HG03159 (cell line): ENCODE data around the gene APOBEC3F.

Experiments used
- ATAC-seq: cut with Tn5 transposase; IDR thresholded peaks from one replicate; pipeline ENCODE4 v1.9.1; 2021; ENCODE audit warnings: mild to moderate bottlenecking, moderate library complexity; ENCODE audit not compliant: unreplicated experiment

APOBEC3F gene

GRCh38 chr22:39090426-39091064 lies 49.9 kb downstream of the APOBEC3F start:
- ATAC-seq = no peak

- ATAC-seq = no peak
Measured at GRCh38 chr22:39091126-39092081, 50.7 kb downstream of the APOBEC3F start.

DNA sequence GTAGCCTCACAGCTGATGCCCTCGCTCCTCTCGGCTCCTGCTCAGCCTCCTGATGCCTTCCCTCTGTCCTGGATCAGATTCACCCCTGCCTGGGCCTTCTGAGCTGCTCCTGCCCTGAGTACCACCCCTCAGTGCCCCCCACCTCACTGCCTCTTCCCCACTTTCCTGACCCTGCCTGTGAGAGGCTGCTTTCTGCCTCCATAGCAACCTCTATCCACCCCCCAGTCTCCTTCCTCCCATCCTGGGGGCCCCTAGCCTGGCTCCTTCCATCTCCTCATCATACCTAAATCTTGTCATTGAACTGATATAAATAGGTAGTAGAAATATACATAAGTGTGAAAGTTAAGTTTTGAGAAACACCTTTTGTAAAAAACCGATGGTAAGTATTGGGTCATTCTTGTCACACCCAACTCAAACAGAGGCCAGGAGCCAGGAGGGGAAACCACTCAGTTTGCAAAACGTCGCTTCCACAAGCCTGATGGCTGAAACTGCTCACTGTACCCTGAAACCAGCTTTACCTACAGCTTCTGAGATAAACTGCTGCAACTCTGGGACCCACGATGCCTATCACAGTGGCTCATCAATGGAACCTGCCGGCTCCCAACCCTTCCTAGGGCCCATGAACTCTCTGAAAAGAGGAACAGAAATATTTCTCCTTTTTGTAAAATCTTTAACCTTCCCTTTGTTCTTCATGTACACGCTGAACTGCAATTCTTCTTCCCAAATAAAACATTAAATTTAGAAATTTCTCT lies 51.6 kb downstream of the APOBEC3F start:
- no peak for ATAC-seq

DNA sequence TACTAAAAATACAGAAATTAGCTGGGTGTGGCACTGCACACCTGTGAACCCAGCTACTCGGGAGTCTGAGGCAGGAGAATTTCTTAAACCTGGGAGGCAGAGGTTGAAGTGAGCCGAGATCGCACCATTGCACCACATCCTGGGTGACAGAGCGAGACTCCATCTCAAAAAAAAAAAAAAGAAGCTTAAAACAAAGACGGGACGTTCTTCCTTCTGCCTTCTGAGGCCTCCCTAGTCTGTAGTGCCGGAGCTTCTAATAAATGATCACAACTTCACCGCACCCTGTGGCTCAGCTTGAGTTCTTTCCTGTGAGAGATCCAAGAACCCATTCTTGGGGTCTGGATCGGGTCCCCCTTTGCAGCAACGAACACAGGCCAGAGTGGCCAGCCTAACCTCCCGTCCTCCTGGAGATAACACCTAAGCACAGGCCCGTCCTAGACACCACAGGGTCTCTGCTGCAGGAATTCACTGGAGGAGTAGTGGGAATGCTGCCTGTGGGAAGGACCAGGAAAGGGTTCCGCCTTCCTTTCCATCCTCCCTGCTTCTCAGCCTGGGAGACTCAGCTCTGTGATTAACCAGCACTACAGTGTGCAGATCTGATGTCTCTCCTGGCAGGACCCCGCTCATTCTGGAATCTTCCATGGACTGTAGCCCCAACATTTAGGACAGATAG lies 54.2 kb downstream of the APOBEC3F start:
- no peak for ATAC-seq

GRCh38 chr22:39095971-39096370 lies 55.3 kb downstream of the APOBEC3F start:
- ATAC-seq = no peak

- no peak for ATAC-seq
Measured at GRCh38 chr22:39097098-39098020, 56.7 kb downstream of the APOBEC3F start, which contains the start of gene APOBEC3H. Gene APOBEC3H (plus strand): TSS chr22:39097244. CDS start chr22:39100279, 3,035 bp downstream.

DNA sequence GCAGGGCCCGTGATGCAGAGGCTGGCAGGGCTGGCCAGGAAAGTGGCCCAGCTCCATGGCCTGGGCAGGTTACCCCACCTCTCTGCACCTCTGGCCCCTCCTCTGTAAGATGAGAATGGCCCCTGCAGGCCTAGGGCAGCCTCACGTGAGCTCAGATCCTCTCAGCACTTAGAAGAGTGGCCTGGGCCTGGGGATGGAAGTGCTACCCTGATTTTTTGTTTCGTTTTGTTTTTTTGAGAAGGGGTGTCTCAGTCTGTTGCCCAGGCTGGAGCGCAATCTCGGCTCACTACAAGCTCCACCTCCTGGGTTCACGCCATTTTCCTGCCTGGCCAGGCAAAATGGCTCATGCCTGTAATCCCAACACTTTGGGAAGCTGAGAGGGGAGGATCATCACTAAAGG lies 57.4 kb downstream of the APOBEC3F start:
- ATAC-seq = no peak

- ATAC-seq = no peak
Measured at GRCh38 chr22:39098576-39098975, 57.9 kb downstream of the APOBEC3F start.

- ATAC-seq = no peak
Measured at GRCh38 chr22:39101226-39101625, 60.6 kb downstream of the APOBEC3F start.

GRCh38 chr22:39103431-39103830 lies 62.8 kb downstream of the APOBEC3F start:
- no peak for ATAC-seq
